Keratinocyte (primary cell): Measurements from ENCODE around the gene EPHB1. TPM values are rescaled to one million over a fixed set of nuclear protein-coding genes. Genes with fewer than 3 reads are reported as not detected.

Experiments
- DNase-seq: peaks from one replicate; pipeline ENCODE4 v3.0.0-alpha.2; 2011; ENCODE audit warnings: low read depth, missing footprints, low spot score
- FAIRE-seq: peaks from 2 replicates; lab custom pipeline; 2011; peaks lifted over from hg19 to GRCh38; lab: Jason Lieb, UNC
- H2AFZ ChIP-seq: 2 replicates; pipeline ENCODE4 v1.6.0; 2012; ENCODE audit warnings: low read length, control low read depth, inconsistent platforms; ENCODE audit not compliant: control insufficient read depth
- H3K27ac ChIP-seq: 2 replicates; pipeline ENCODE4 v1.5.1; 2011; ENCODE audit warnings: low read length; ENCODE audit not compliant: control insufficient read depth, insufficient read depth
- H3K27me3 ChIP-seq: 3 replicates; pipeline ENCODE4 v1.6.0; 2011; ENCODE audit warnings: low read length; ENCODE audit not compliant: control insufficient read depth, insufficient read depth; ENCODE audit errors: extremely low read depth
- H3K36me3 ChIP-seq, 2 experiments: 2 replicates in 1 of 2; 3 replicates in 1 of 2; pipeline ENCODE4 v1.5.1; 2011; ENCODE audit warnings: low read length in 2 of 2, mild to moderate bottlenecking in 1 of 2; ENCODE audit not compliant: control insufficient read depth in 2 of 2, insufficient read depth in 2 of 2; ENCODE audit errors: extremely low read depth in 1 of 2
- H3K4me1 ChIP-seq: 3 replicates; pipeline ENCODE4 v1.5.1; 2011; ENCODE audit warnings: low read length; ENCODE audit not compliant: control insufficient read depth, insufficient read depth; ENCODE audit errors: extremely low read depth
- H3K4me2 ChIP-seq: 3 replicates; pipeline ENCODE4 v1.6.0; 2011; ENCODE audit warnings: low read depth, low read length; ENCODE audit not compliant: control insufficient read depth, insufficient read depth; ENCODE audit errors: extremely low read depth
- H3K4me3 ChIP-seq, 3 experiments: fragments of 200-600 bp in 1 of 3; sonication (generic) in 1 of 3; 2 replicates in 2 of 3; 3 replicates in 1 of 3; pipeline ENCODE4 v1.5.1; 2011 to 2016; ENCODE audit warnings: low read length in 3 of 3, mild to moderate bottlenecking in 3 of 3, control low read depth in 2 of 3, inconsistent platforms in 1 of 3, low read depth in 1 of 3, mixed read lengths in 1 of 3, mixed run types in 1 of 3, moderate library complexity in 1 of 3; ENCODE audit not compliant: control insufficient read depth in 2 of 3, insufficient read depth in 2 of 3; ENCODE audit errors: extremely low read depth in 1 of 3
- H3K79me2 ChIP-seq: 2 replicates; pipeline ENCODE4 v1.6.0; 2012; ENCODE audit warnings: low read length; ENCODE audit not compliant: control insufficient read depth, insufficient read depth
- H3K9ac ChIP-seq: 3 replicates; pipeline ENCODE4 v1.6.0; 2011; ENCODE audit warnings: low read length; ENCODE audit not compliant: control insufficient read depth, insufficient read depth; ENCODE audit errors: extremely low read depth
- H3K9me1 ChIP-seq: 3 replicates; pipeline ENCODE4 v1.6.0; 2011; ENCODE audit warnings: low read length; ENCODE audit not compliant: control insufficient read depth, insufficient read depth; ENCODE audit errors: extremely low read depth
- H3K9me3 ChIP-seq: 2 replicates; pipeline ENCODE4 v1.5.1; 2012; ENCODE audit warnings: low read depth, low read length; ENCODE audit not compliant: control insufficient read depth
- H4K20me1 ChIP-seq: 3 replicates; pipeline ENCODE4 v1.6.0; 2011; ENCODE audit warnings: low read length; ENCODE audit not compliant: control insufficient read depth, insufficient read depth; ENCODE audit errors: extremely low read depth
- CTCF ChIP-seq, 3 experiments: IDR thresholded peaks in 1 of 3; conservative IDR thresholded peaks in 1 of 3; optimal IDR thresholded peaks in 1 of 3; 2 replicates in 2 of 3; 3 replicates in 1 of 3; pipeline versions ENCODE3 to v1.5.1; 2011; ENCODE audit warnings: low read length in 3 of 3, mild to moderate bottlenecking in 3 of 3, moderate library complexity in 2 of 3, control low read depth in 1 of 3, inconsistent platforms in 1 of 3; ENCODE audit not compliant: insufficient read depth in 2 of 3; ENCODE audit errors: extremely low read depth in 1 of 3
- EZH2 ChIP-seq: IDR thresholded peaks from one replicate; pipeline ENCODE4 v1.6.1; 2012; ENCODE audit warnings: inconsistent platforms, mild to moderate bottlenecking, low read length, moderate library complexity
- dilution Hi-C: fragments of 300-500 bp; cut with MboI; formaldehyde crosslinking; loops from one replicate; pipeline ENCODE4 v1.7.0; 2020; ENCODE audit warnings: low sequenced_read_pairs; ENCODE audit not compliant: extremely low pct_ligation_motif_present
- polyA plus RNA-seq, 5 experiments: library from polyadenylated mRNA; depleted of rRNA in 3 of 5; stranded (reverse) in 3 of 5; stranded (forward) in 1 of 5; unstranded in 1 of 5; fragments of >200 nt; gene quantifications; 1 replicate in 1 of 5; 2 replicates in 3 of 5; 3 replicates in 1 of 5; pipeline versions ENCODE4 v1.2.1 to v1.2.3, GENCODE V29; 2011 to 2012; ENCODE audit warnings: missing spikeins in 2 of 5, low read depth in 1 of 5, low replicate concordance in 1 of 5

EPHB1 gene
- polyA plus RNA-seq, 1 donor (not counting 4 experiments of a cell fraction or from before 2014, with no cell fraction given) = 0.01 TPM

- H3K27me3 ChIP-seq = no peaks in the 10 kb centered on the region
- no peak for FAIRE-seq
- dilution Hi-C loops = no loop called here
Measured at GRCh38 chr3:134810850-134811249, 15.8 kb downstream of the EPHB1 start.

DNA sequence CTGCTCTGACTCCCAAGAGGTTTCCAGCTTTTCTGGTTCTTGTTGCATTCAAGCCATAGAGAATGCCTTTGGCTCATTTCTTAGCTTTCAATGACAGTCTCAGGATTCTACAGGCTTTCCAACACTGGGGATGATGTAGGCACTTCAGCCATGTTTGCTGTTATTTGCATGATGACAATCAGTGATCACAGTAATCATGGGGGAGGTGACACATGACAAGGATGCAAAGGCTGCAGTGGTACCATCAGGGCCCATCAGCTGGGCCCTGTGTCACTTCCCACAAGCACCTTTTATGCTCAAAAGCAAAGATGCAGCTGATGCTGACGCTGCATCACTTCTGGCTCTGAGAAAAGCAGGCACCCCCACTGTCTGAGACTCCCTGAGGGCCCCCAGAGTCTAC lies 18.6 kb downstream of the EPHB1 start:
- no peaks in the 10 kb centered on the region for H3K4me1 ChIP-seq
- no peak overlapping the region for H3K4me2 ChIP-seq
- H3K4me3 ChIP-seq = no peak overlapping the region
- no peaks in the 10 kb centered on the region for H3K9me3 ChIP-seq
- no peak overlapping the region for H3K27ac ChIP-seq
- dilution Hi-C loops = no loop called here
- no peak overlapping the region for H3K9ac ChIP-seq
- FAIRE-seq (no peak), DNase-seq (no peak)
- H4K20me1 ChIP-seq = no peaks in the 10 kb centered on the region
- H3K9me1 ChIP-seq = no peaks in the 10 kb centered on the region
- TF ChIP-seq CTCF (optimal IDR thresholded peaks at IDR 0.05 in 1 of 3, IDR thresholded peaks at IDR 0.05 in 1 of 3, conservative IDR thresholded peaks at IDR 0.05 in 1 of 3; ENCODE audit: extremely low read depth in 1 of 3, insufficient read depth in 2 of 3, low read length in 3 of 3) = no peak
- no peak for TF ChIP-seq EZH2
- no peaks in the 10 kb centered on the region for H3K36me3 ChIP-seq
- H2AFZ ChIP-seq = no peak overlapping the region
- no peaks in the 10 kb centered on the region for H3K27me3 ChIP-seq
- H3K79me2 ChIP-seq = no peaks in the 10 kb centered on the region

More at GRCh38 chr3:134810850-134811249, 15.8 kb downstream of the EPHB1 start:
- H2AFZ ChIP-seq = no peak overlapping the region
- H3K9me1 ChIP-seq = no peaks in the 10 kb centered on the region
- H3K27ac ChIP-seq = no peak overlapping the region
- no peak for DNase-seq
- no peaks in the 10 kb centered on the region for H3K36me3 ChIP-seq
- no peak overlapping the region for H3K4me2 ChIP-seq
- no peaks in the 10 kb centered on the region for H3K9me3 ChIP-seq
- H3K4me1 ChIP-seq = no peaks in the 10 kb centered on the region
- no peaks in the 10 kb centered on the region for H3K79me2 ChIP-seq
- TF ChIP-seq CTCF (optimal IDR thresholded peaks at IDR 0.05 in 1 of 3, IDR thresholded peaks at IDR 0.05 in 1 of 3, conservative IDR thresholded peaks at IDR 0.05 in 1 of 3; ENCODE audit: extremely low read depth in 1 of 3, insufficient read depth in 2 of 3, low read length in 3 of 3) = no peak
- no peak for TF ChIP-seq EZH2
- no peak overlapping the region for H3K9ac ChIP-seq
- no peak overlapping the region for H3K4me3 ChIP-seq
- H4K20me1 ChIP-seq = no peaks in the 10 kb centered on the region
